Upper lobe of left lung (tissue), 4 donors: Measurements from ENCODE around the gene KRT78.

Experiments
- CTCF ChIP-seq, 6 experiments: fragments of 450-650 bp in 4 of 6; fragments of 200-600 bp in 2 of 6; sonication (generic) in 2 of 6; IDR thresholded peaks; one replicate each; pipeline ENCODE4 v1.5.1; 2016 to 2019; ENCODE audit warnings: antibody characterized with exemption in 6 of 6
- EP300 ChIP-seq, 4 donors: sonication (generic); formaldehyde crosslinking; IDR thresholded peaks; one replicate each; pipeline ENCODE4 v1.5.1; 2017; ENCODE audit warnings: antibody characterized with exemption in 4 of 4, control low read depth in 2 of 4
- POLR2A ChIP-seq, 4 donors: fragments of 450-650 bp; IDR thresholded peaks; one replicate each; pipeline ENCODE4 v1.5.1; 2016 to 2017; ENCODE audit warnings: antibody characterized with exemption in 4 of 4, mild to moderate bottlenecking in 2 of 4
- POLR2AphosphoS5 ChIP-seq, 2 donors: sonication (generic); formaldehyde crosslinking; IDR thresholded peaks; one replicate each; pipeline ENCODE4 v1.5.1; 2017; ENCODE audit warnings: antibody characterized with exemption in 2 of 2

GRCh38 chr12:52806169-52806811 lies 42.5 kb downstream of the KRT78 start:
- no peak for TF ChIP-seq POLR2A (IDR thresholded peaks at IDR 0.05)
- no peak for TF ChIP-seq CTCF (IDR thresholded peaks at IDR 0.05)
- TF ChIP-seq POLR2AphosphoS5 (IDR thresholded peaks at IDR 0.05), result no peak
- TF ChIP-seq EP300 (IDR thresholded peaks at IDR 0.05), result no peak
